ENCODE measurements around the gene WFIKKN1. TPM values are rescaled to one million over a fixed set of nuclear protein-coding genes. Genes with fewer than 3 reads are reported as not detected.

Gene WFIKKN1
- total and polyA plus RNA-seq, 2 donors (not counting 1 experiment from before 2014, with no cell fraction given): 0.64 to 0.84 TPM

DNA sequence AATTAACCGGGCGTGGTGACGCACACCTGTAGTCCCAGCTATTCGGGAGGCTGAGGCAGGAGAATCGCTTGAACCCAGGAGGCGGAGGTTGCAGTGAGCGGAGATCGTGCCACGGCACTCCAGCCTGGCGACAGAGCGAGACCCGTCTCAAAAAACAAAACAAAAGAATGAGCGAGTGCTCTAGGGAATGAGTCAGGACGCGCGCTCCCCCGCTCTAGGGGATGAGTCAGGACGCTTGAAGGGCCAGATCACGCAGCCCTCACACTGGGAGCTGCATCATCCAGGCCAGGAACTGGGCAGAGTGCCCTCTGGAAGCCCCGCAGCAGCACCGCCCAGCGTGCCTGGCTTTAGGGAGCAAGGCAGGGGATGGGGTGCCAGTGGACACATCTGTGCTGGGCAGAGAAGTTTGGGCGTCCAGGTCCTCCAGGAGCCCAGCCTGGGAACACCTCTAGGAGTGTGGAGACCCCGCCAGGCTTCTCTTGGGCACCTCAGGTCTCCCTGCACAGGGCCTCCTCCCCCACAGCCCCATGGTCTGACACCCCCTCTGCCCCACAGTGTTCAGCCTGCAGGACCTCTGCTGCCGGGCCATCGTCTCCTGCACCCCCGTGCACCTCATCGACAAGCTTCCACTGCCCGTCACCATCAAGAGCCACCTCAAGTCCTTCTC, 3.9 kb upstream of the WFIKKN1 start:
- TF ChIP-seq, protein P1, sequence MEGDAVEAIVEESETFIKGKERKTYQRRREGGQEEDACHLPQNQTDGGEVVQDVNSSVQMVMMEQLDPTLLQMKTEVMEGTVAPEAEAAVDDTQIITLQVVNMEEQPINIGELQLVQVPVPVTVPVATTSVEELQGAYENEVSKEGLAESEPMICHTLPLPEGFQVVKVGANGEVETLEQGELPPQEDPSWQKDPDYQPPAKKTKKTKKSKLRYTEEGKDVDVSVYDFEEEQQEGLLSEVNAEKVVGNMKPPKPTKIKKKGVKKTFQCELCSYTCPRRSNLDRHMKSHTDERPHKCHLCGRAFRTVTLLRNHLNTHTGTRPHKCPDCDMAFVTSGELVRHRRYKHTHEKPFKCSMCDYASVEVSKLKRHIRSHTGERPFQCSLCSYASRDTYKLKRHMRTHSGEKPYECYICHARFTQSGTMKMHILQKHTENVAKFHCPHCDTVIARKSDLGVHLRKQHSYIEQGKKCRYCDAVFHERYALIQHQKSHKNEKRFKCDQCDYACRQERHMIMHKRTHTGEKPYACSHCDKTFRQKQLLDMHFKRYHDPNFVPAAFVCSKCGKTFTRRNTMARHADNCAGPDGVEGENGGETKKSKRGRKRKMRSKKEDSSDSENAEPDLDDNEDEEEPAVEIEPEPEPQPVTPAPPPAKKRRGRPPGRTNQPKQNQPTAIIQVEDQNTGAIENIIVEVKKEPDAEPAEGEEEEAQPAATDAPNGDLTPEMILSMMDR (IDR thresholded peaks at IDR 0.05): no peak
- no peak for TF ChIP-seq EZH2 (IDR thresholded peaks at IDR 0.05; ENCODE audit: borderline replicate concordance, insufficient read depth, low read depth, low read length, poor library complexity, severe bottlenecking)
- no peak overlapping the region for H3K4me2 ChIP-seq (replicated peaks; ENCODE audit: low read depth, low read length, poor library complexity, severe bottlenecking)
- no peaks in the 10 kb centered on the region for H3K4me1 Mint-ChIP-seq
- no peaks in the 10 kb centered on the region for H3K9me3 ChIP-seq (ENCODE audit: control extremely low read depth in 1 of 3, control insufficient read depth in 2 of 3, insufficient read depth in 1 of 3, low read length in 2 of 3)
- no peaks in the 10 kb centered on the region for H3K27me3 ChIP-seq (replicated peaks in 1 of 4; ENCODE audit: control extremely low read depth in 1 of 4, control insufficient read depth in 3 of 4, insufficient read depth in 4 of 4, low read length in 3 of 4)
- CTCF ChIA-PET: no interaction called here
- no peak for DNase-seq
- no peak overlapping the region for H3K27ac Mint-ChIP-seq
- peaks cover 0 to 12% of the 10 kb centered on the region in 2 experiments for H3K36me3 ChIP-seq (replicated peaks in 1 of 2; ENCODE audit: control extremely low read depth in 1 of 2, control insufficient read depth in 1 of 2, extremely low read depth in 1 of 2, insufficient read depth in 2 of 2, low read length in 1 of 2)
- POLR2A ChIA-PET: no interaction called here
- no peak overlapping the region for H3K4me3 Mint-ChIP-seq
- WGBS (ENCODE audit: insufficient coverage): 94% methylated on average over 29 of the region's 29 CpGs
- no peaks in the 10 kb centered on the region for H3K27me3 Mint-ChIP-seq
- H3K27ac ChIP-seq (ENCODE audit: low read length in 2 of 2): no peak overlapping the region
- H3K4me1 ChIP-seq (ENCODE audit: control insufficient read depth in 2 of 2, insufficient read depth in 2 of 2, low read length in 2 of 2): no peaks in the 10 kb centered on the region
- intact Hi-C loops (cut with micrococcal nuclease): no loop called here
- ATAC-seq (ENCODE audit: low read depth): no peak
- no peak overlapping the region for H2AFZ ChIP-seq (ENCODE audit: insufficient read depth, low read depth, low read length, poor library complexity, severe bottlenecking)
- no peaks in the 10 kb centered on the region for H3K9me3 Mint-ChIP-seq (ENCODE audit: insufficient read depth)
- no peaks in the 10 kb centered on the region for H4K20me1 ChIP-seq (ENCODE audit: control insufficient read depth, insufficient read depth, low read length, poor library complexity, severe bottlenecking)
- H3K4me3 ChIP-seq (ENCODE audit: control extremely low read depth in 1 of 5, extremely low read depth in 1 of 5, insufficient read depth in 1 of 5, low read depth in 2 of 5, low read length in 4 of 5): no peak overlapping the region
- no peaks in the 10 kb centered on the region for H3K79me2 ChIP-seq (ENCODE audit: control insufficient read depth, insufficient read depth, low read length)
- H3K9ac ChIP-seq (ENCODE audit: low read length): no peak overlapping the region

GRCh38 chr16:627454-628239, 3.1 kb upstream of the WFIKKN1 start:
- H4K20me1 ChIP-seq (ENCODE audit: control insufficient read depth, insufficient read depth, low read length, poor library complexity, severe bottlenecking): no peaks in the 10 kb centered on the region
- H3K4me2 ChIP-seq (replicated peaks; ENCODE audit: low read depth, low read length, poor library complexity, severe bottlenecking): no peak overlapping the region
- no peaks in the 10 kb centered on the region for H3K9me3 ChIP-seq (ENCODE audit: control extremely low read depth in 1 of 3, control insufficient read depth in 2 of 3, insufficient read depth in 1 of 3, low read length in 2 of 3)
- no peak overlapping the region for H3K27ac ChIP-seq (ENCODE audit: low read length in 2 of 2)
- H3K4me1 ChIP-seq (ENCODE audit: control insufficient read depth in 2 of 2, insufficient read depth in 2 of 2, low read length in 2 of 2): no peaks in the 10 kb centered on the region
- Mint-ChIP-seq H3K9me3 (ENCODE audit: insufficient read depth) (no peaks in the 10 kb centered on the region), H3K27me3 (no peaks in the 10 kb centered on the region), H3K4me3 (no peak overlapping the region), H3K27ac (no peak overlapping the region), H3K4me1 (no peaks in the 10 kb centered on the region)
- no peaks in the 10 kb centered on the region for H3K27me3 ChIP-seq (replicated peaks in 1 of 4; ENCODE audit: control extremely low read depth in 1 of 4, control insufficient read depth in 3 of 4, insufficient read depth in 4 of 4, low read length in 3 of 4)
- ChIA-PET POLR2A (interaction anchor here (0.6 kb wide), 1 partner anchor 1384 kb away, joined by 6 read pairs; no protein-coding TSS in a partner anchor), CTCF (no interaction called here)
- no peaks in the 10 kb centered on the region for H3K79me2 ChIP-seq (ENCODE audit: control insufficient read depth, insufficient read depth, low read length)
- intact Hi-C loops (cut with micrococcal nuclease): no loop called here
- H3K4me3 ChIP-seq (ENCODE audit: control extremely low read depth in 1 of 5, extremely low read depth in 1 of 5, insufficient read depth in 1 of 5, low read depth in 2 of 5, low read length in 4 of 5): no peak overlapping the region
- H3K36me3 ChIP-seq (replicated peaks in 1 of 2; ENCODE audit: control extremely low read depth in 1 of 2, control insufficient read depth in 1 of 2, extremely low read depth in 1 of 2, insufficient read depth in 2 of 2, low read length in 1 of 2): peaks cover 0 to 12% of the 10 kb centered on the region in 2 experiments
- DNase-seq (no peak), ATAC-seq (ENCODE audit: low read depth) (no peak)
- TF ChIP-seq EZH2 (IDR thresholded peaks at IDR 0.05; ENCODE audit: borderline replicate concordance, insufficient read depth, low read depth, low read length, poor library complexity, severe bottlenecking): no peak
- TF ChIP-seq, protein P1 (IDR thresholded peaks at IDR 0.05): no peak
- 96% methylated on average over 39 of the region's 50 CpGs for WGBS (ENCODE audit: insufficient coverage)
- no peak overlapping the region for H3K9ac ChIP-seq (ENCODE audit: low read length)
- no peak overlapping the region for H2AFZ ChIP-seq (ENCODE audit: insufficient read depth, low read depth, low read length, poor library complexity, severe bottlenecking)

Data from B cell (primary cell).